Upper lobe of left lung (tissue), 4 donors: ENCODE results near the gene EHD2.

Experiments used
- CTCF ChIP-seq, 6 experiments: fragments of 450-650 bp in 4 of 6; fragments of 200-600 bp in 2 of 6; sonication (generic) in 2 of 6; IDR thresholded peaks; one replicate each; pipeline ENCODE4 v1.5.1; 2016 to 2019; ENCODE audit warnings: antibody characterized with exemption in 6 of 6
- EP300 ChIP-seq, 4 donors: sonication (generic); formaldehyde crosslinking; IDR thresholded peaks; one replicate each; pipeline ENCODE4 v1.5.1; 2017; ENCODE audit warnings: antibody characterized with exemption in 4 of 4, control low read depth in 2 of 4
- POLR2A ChIP-seq, 4 donors: fragments of 450-650 bp; IDR thresholded peaks; one replicate each; pipeline ENCODE4 v1.5.1; 2016 to 2017; ENCODE audit warnings: antibody characterized with exemption in 4 of 4, mild to moderate bottlenecking in 2 of 4
- POLR2AphosphoS5 ChIP-seq, 2 donors: sonication (generic); formaldehyde crosslinking; IDR thresholded peaks; one replicate each; pipeline ENCODE4 v1.5.1; 2017; ENCODE audit warnings: antibody characterized with exemption in 2 of 2

GRCh38 chr19:47778049-47778953 lies 65.1 kb downstream of the EHD2 start, which contains the start of gene SELENOW:
- TF ChIP-seq POLR2A (IDR thresholded peaks at IDR 0.05): peak in 3 of 4 donors; percentile 66 to 94 (median 89)
- TF ChIP-seq EP300 (IDR thresholded peaks at IDR 0.05): no peak
- no peak for TF ChIP-seq CTCF (IDR thresholded peaks at IDR 0.05)
- peak; percentile 96 to 99 for TF ChIP-seq POLR2AphosphoS5 (IDR thresholded peaks at IDR 0.05)
